Osteocyte (in vitro differentiated cells): ENCODE measurements around the gene AFF3. TPM values are rescaled to one million over a fixed set of nuclear protein-coding genes. Genes with fewer than 3 reads are reported as not detected.

Experiments
- DNase-seq: peaks from one replicate; pipeline ENCODE4 v3.0.0; 2021; ENCODE audit warnings: mixed read lengths; ENCODE audit not compliant: unreplicated experiment; ENCODE audit errors: extremely low spot score
- H3K27ac Mint-ChIP-seq: one replicate; pipeline ENCODE4 v1.8.0; 2021; ENCODE audit warnings: mild to moderate bottlenecking, mixed read lengths; ENCODE audit not compliant: unreplicated experiment
- H3K27me3 Mint-ChIP-seq: one replicate; pipeline ENCODE4 v1.8.0; 2021; ENCODE audit warnings: mixed read lengths; ENCODE audit not compliant: unreplicated experiment
- H3K36me3 Mint-ChIP-seq: one replicate; pipeline ENCODE4 v1.8.0; 2021; ENCODE audit warnings: mixed read lengths; ENCODE audit not compliant: unreplicated experiment
- H3K4me1 Mint-ChIP-seq: one replicate; pipeline ENCODE4 v1.8.0; 2021; ENCODE audit warnings: mixed read lengths; ENCODE audit not compliant: unreplicated experiment
- H3K4me3 Mint-ChIP-seq: one replicate; pipeline ENCODE4 v1.8.0; 2021; ENCODE audit warnings: mild to moderate bottlenecking, moderate library complexity, mixed read lengths; ENCODE audit not compliant: unreplicated experiment
- H3K9me3 Mint-ChIP-seq: one replicate; pipeline ENCODE4 v1.8.0; 2021; ENCODE audit warnings: mixed read lengths; ENCODE audit not compliant: unreplicated experiment
- total RNA-seq: library from RNA; stranded (reverse); gene quantifications from 2 replicates; pipeline ENCODE4 v1.2.1, GENCODE V29; 2021
- TF ChIP-seq, protein P1 (sequence below): fragments of 200-600 bp; sonication (generic); IDR thresholded peaks from 2 replicates; pipeline ENCODE4 v1.5.0; 2021; ENCODE audit warnings: antibody characterized with exemption, mild to moderate bottlenecking, moderate library complexity

Gene AFF3
- total RNA-seq, 1 donor from 2014 or later, result 248 TPM

DNA sequence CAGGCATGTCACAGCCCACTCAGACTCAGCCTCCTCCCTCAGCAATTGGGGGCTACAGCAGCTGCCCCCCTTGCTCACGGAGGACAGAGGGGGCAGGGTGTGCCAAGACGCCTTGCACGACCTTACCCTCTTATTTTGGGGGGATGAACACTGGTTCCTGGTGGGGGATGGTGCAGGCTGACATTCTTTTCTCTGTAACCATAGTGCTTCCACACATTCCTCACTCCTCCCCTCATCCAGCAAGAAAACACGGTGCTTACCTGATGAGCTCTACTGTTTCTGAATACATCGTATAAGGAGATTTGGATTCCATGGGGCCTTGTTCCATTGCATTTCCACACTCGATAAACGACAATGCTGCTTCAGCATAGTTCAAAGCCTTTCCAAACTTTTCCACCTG is 577.2 kb downstream of the AFF3 start:
- DNase-seq, result no peak
- TF ChIP-seq, protein P1, sequence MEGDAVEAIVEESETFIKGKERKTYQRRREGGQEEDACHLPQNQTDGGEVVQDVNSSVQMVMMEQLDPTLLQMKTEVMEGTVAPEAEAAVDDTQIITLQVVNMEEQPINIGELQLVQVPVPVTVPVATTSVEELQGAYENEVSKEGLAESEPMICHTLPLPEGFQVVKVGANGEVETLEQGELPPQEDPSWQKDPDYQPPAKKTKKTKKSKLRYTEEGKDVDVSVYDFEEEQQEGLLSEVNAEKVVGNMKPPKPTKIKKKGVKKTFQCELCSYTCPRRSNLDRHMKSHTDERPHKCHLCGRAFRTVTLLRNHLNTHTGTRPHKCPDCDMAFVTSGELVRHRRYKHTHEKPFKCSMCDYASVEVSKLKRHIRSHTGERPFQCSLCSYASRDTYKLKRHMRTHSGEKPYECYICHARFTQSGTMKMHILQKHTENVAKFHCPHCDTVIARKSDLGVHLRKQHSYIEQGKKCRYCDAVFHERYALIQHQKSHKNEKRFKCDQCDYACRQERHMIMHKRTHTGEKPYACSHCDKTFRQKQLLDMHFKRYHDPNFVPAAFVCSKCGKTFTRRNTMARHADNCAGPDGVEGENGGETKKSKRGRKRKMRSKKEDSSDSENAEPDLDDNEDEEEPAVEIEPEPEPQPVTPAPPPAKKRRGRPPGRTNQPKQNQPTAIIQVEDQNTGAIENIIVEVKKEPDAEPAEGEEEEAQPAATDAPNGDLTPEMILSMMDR, result no peak
- no peaks in the 10 kb centered on the region for H3K27me3 Mint-ChIP-seq
- H3K4me3 Mint-ChIP-seq, result no peak overlapping the region
- peaks cover 9% of the 10 kb centered on the region for H3K4me1 Mint-ChIP-seq
- peaks cover 61% of the 10 kb centered on the region for H3K36me3 Mint-ChIP-seq
- no peaks in the 10 kb centered on the region for H3K9me3 Mint-ChIP-seq
- H3K27ac Mint-ChIP-seq, result no peak overlapping the region

DNA sequence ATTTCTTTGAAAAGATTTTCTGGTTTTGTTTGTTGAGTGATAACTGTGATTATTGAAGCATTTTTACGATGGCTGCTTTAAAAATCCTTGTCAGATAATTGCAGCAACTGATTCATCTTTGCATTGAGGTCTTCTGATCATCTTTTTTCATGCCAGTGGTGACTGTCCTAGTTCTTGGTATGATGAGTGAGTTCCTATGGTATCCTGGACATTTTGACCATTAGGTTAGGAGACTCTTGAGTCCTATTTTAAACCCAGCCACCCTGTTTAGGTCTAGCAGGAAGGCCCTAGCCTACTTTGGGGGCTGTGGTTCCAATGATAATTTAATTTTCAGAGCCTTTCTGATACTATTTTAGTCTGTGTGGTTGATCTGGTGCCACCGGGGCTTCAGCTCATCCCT is 579.9 kb downstream of the AFF3 start:
- peak overlapping the region; percentile 50 for H3K27ac Mint-ChIP-seq
- no peak for DNase-seq
- H3K4me3 Mint-ChIP-seq, result no peak overlapping the region
- H3K27me3 Mint-ChIP-seq, result no peaks in the 10 kb centered on the region
- peaks cover 63% of the 10 kb centered on the region for H3K36me3 Mint-ChIP-seq
- no peaks in the 10 kb centered on the region for H3K9me3 Mint-ChIP-seq
- TF ChIP-seq, protein P1, result no peak
- H3K4me1 Mint-ChIP-seq, result peaks cover 18% of the 10 kb centered on the region

DNA sequence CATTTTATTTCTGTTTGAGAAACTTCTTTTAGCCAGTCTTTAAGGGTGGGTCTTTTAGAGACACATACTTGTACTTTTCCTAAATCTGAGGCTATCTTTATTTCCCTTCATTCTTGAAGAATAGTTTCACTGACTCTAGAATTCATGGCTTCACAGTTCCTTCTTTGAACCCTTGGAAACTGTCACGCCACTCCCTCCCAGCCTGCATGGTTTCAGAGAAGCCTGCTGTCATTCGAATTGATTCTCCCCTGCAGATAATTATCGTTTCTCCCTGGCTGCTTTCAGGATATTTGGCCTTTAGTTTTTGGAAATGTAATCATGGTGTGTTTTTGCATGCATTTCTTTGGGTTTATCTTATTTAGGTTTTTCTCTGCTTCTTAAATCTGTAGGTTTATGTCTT is 580.6 kb downstream of the AFF3 start:
- DNase-seq, result no peak
- H3K36me3 Mint-ChIP-seq, result peaks cover 62% of the 10 kb centered on the region
- H3K9me3 Mint-ChIP-seq, result no peaks in the 10 kb centered on the region
- H3K27ac Mint-ChIP-seq, result peak overlapping the region; percentile 2
- no peak overlapping the region for H3K4me3 Mint-ChIP-seq
- no peaks in the 10 kb centered on the region for H3K27me3 Mint-ChIP-seq
- H3K4me1 Mint-ChIP-seq, result peaks cover 18% of the 10 kb centered on the region
- TF ChIP-seq, protein P1, result no peak

DNA sequence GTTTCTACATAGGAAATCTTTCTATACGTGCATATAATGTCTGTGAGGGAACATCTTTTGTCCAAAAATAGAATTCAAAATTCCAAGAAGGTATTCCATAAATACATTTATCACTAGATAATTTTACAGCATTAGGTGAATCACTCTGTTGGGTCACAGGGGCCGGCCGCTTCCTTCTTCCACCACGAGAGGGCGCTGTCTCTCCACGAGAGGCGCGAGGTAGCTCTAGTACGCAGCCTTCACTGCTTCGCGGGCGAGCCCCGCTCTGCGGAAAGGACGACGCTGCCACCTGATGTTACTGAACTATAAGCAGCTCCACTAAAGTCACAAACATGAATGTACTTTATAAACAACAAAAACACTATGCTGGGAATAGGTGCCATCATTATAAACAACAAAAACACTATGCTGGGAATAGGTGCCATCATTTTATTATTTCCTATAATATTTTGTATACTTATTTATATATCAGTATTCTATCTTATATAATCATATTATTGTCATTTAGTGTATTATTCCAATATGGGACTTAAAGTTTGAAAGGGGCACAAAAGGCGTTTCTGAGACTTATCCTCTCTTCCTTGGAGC is 583.2 kb downstream of the AFF3 start:
- TF ChIP-seq, protein P1, result peak; percentile 99
- Mint-ChIP-seq H3K4me3 (no peak overlapping the region), H3K36me3 (peaks cover 59% of the 10 kb centered on the region), H3K27me3 (no peaks in the 10 kb centered on the region), H3K9me3 (no peaks in the 10 kb centered on the region), H3K4me1 (peaks cover 18% of the 10 kb centered on the region), H3K27ac (no peak overlapping the region)
- DNase-seq, result peak; percentile 93

DNA sequence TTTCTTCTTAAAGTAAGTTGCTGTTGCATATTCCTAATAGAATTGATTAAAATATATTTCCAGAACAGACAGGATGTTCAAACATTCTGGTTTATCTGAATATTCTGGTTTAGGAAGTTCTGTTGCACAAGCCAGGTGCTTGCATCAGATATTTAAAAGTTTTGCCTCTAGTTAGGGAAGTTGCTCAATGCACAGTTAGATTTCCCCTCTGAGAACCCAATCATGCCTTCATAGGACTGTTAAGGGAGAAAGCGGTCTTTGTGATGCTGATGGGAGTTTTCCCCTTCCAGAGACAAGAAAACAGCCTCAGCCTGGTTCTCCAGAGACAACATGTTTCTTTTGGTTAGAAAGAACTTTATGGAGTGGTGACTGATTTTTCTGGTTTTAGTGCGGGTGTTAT is 587.0 kb downstream of the AFF3 start:
- Mint-ChIP-seq H3K27ac (no peak overlapping the region), H3K27me3 (no peaks in the 10 kb centered on the region), H3K36me3 (peaks cover 67% of the 10 kb centered on the region), H3K4me3 (no peak overlapping the region), H3K9me3 (no peaks in the 10 kb centered on the region), H3K4me1 (peaks cover 10% of the 10 kb centered on the region)
- no peak for DNase-seq
- TF ChIP-seq, protein P1, result no peak
